ENCODE measurements around the gene FAM170B. TPM values are rescaled to one million over a fixed set of nuclear protein-coding genes. Genes with fewer than 3 reads are reported as not detected.

Gene FAM170B
- total RNA-seq, 1 donor = not detected

- no peak for DNase-seq (ENCODE audit: low read depth)
- TF ChIP-seq, protein P1, sequence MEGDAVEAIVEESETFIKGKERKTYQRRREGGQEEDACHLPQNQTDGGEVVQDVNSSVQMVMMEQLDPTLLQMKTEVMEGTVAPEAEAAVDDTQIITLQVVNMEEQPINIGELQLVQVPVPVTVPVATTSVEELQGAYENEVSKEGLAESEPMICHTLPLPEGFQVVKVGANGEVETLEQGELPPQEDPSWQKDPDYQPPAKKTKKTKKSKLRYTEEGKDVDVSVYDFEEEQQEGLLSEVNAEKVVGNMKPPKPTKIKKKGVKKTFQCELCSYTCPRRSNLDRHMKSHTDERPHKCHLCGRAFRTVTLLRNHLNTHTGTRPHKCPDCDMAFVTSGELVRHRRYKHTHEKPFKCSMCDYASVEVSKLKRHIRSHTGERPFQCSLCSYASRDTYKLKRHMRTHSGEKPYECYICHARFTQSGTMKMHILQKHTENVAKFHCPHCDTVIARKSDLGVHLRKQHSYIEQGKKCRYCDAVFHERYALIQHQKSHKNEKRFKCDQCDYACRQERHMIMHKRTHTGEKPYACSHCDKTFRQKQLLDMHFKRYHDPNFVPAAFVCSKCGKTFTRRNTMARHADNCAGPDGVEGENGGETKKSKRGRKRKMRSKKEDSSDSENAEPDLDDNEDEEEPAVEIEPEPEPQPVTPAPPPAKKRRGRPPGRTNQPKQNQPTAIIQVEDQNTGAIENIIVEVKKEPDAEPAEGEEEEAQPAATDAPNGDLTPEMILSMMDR (IDR thresholded peaks at IDR 0.05; ENCODE audit: insufficient read depth, low read length) = no peak
- no peak overlapping the region for H3K4me3 ChIP-seq (ENCODE audit: low read depth, low read length)
Observed at GRCh38 chr10:49149881-49150280, 16.1 kb upstream of the FAM170B start.

- H3K4me3 ChIP-seq (ENCODE audit: low read depth, low read length) = no peak overlapping the region
- TF ChIP-seq, protein P1 (IDR thresholded peaks at IDR 0.05; ENCODE audit: insufficient read depth, low read length) = no peak
- no peak for DNase-seq (ENCODE audit: low read depth)
Observed at GRCh38 chr10:49144058-49144720, 10.4 kb upstream of the FAM170B start.

- TF ChIP-seq, protein P1 (IDR thresholded peaks at IDR 0.05; ENCODE audit: insufficient read depth, low read length) = no peak
- no peak for DNase-seq (ENCODE audit: low read depth)
- H3K4me3 ChIP-seq (ENCODE audit: low read depth, low read length) = no peak overlapping the region
Observed at GRCh38 chr10:49143249-49143648, 9.4 kb upstream of the FAM170B start.

- no peak for DNase-seq (ENCODE audit: low read depth)
- no peak overlapping the region for H3K4me3 ChIP-seq (ENCODE audit: low read depth, low read length)
- TF ChIP-seq, protein P1 (IDR thresholded peaks at IDR 0.05; ENCODE audit: insufficient read depth, low read length) = no peak
Observed at GRCh38 chr10:49141541-49142332, 7.9 kb upstream of the FAM170B start.

DNA sequence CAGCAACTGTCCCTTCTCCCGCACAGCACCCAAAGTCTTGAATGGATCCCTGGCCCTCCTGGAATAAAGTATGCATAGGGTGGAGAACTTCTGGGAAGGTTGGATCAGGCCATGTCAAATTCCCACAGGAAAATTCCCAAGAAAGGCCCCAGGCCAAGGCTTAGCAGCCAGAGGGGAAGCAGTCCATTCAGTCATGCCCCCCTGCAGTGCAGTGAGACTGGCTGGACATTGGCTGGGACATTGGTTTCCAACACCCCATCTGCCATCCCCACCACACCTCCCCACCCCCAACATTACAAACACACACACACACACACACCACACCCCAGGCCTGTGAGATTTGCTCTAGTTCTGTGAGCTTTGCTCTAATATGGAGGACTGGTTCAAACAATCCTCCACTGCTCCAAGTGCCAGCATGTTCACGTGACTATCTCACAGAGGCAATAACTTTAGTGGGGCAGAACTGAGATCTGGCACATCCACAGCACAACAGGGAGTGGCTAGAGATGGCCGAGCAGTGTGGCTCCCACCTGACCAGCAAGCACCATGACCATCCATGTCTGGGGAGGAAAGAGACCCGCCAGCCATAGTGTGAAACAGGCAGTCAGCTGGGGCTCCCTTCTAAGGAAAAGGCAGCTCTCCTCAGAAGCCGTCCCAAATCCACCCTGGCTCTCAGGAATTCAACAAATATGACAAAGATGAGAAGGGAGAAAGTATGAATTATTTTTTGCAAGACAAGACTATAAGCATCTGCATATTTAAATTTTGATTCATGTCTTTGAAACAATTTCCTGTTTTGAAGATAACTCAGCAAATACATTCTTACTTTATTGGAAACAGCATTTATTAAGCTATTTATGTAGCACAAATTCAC, 6.7 kb upstream of the FAM170B start:
- no peak overlapping the region for H3K4me3 ChIP-seq (ENCODE audit: low read depth, low read length)
- no peak for DNase-seq (ENCODE audit: low read depth)
- TF ChIP-seq, protein P1 (IDR thresholded peaks at IDR 0.05; ENCODE audit: insufficient read depth, low read length) = no peak

DNA sequence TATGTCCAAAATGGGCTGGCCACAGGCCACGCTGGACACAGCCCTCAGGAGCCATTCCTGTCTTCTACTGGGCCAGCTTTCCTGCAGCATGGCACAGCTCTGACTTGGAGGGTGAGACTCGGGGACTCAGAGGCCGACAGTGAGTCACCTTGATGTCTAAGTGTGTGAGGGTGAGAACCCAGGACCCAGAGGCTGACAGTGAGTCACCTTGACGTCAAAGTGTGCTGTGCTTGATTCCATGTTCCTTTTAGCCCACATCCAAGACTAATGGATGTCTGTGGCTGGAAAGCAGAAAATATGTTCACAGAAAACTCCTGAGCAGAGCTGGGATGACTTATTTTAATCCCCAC, 6.0 kb upstream of the FAM170B start:
- TF ChIP-seq, protein P1 (IDR thresholded peaks at IDR 0.05; ENCODE audit: insufficient read depth, low read length) = no peak
- H3K4me3 ChIP-seq (ENCODE audit: low read depth, low read length) = no peak overlapping the region
- DNase-seq (ENCODE audit: low read depth) = peak; percentile 83

Measured in fibroblast of the aortic adventitia (primary cell).